Neural progenitor cell (in vitro differentiated cells): ENCODE data around the gene DLG2.

Source experiments
- CTCF ChIP-seq: fragments of 200-600 bp; sonication (generic); IDR thresholded peaks from 2 replicates; pipeline ENCODE4 v1.5.1; 2017; ENCODE audit warnings: antibody characterized with exemption, mild to moderate bottlenecking
- EZH2 ChIP-seq: fragments of 200-600 bp; sonication (generic); IDR thresholded peaks from 2 replicates; pipeline ENCODE4 v1.6.1; 2017; ENCODE audit warnings: antibody characterized with exemption, mild to moderate bottlenecking, moderate library complexity

- TF ChIP-seq CTCF (no peak), EZH2 (no peak)
Measured at GRCh38 chr11:83612891-83613766, 2014.0 kb downstream of the DLG2 start.
